Measurements from ENCODE around the gene COASY.

DNA sequence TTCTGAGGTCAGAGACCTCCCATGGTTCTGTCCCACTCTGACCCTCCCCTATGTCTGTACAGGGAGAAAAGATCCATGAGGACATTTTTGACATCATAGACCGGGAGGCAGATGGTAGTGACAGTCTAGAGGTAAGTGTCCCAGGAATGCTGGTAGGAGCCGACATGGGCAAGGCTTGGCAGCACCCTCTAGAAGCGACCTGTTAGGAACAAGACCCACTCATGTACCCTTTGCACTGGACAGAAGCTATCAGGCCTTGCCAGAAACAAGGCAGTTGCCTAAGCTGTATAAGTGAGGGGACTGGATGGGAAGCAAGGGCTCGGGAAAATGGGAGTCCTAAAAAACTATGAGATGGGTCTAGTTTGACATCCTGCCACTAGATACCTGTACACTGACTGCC, 50.1 kb downstream of the COASY start:
- TF ChIP-seq, protein P1, sequence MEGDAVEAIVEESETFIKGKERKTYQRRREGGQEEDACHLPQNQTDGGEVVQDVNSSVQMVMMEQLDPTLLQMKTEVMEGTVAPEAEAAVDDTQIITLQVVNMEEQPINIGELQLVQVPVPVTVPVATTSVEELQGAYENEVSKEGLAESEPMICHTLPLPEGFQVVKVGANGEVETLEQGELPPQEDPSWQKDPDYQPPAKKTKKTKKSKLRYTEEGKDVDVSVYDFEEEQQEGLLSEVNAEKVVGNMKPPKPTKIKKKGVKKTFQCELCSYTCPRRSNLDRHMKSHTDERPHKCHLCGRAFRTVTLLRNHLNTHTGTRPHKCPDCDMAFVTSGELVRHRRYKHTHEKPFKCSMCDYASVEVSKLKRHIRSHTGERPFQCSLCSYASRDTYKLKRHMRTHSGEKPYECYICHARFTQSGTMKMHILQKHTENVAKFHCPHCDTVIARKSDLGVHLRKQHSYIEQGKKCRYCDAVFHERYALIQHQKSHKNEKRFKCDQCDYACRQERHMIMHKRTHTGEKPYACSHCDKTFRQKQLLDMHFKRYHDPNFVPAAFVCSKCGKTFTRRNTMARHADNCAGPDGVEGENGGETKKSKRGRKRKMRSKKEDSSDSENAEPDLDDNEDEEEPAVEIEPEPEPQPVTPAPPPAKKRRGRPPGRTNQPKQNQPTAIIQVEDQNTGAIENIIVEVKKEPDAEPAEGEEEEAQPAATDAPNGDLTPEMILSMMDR (IDR thresholded peaks at IDR 0.05), result no peak
- TF ChIP-seq POLR2A (IDR thresholded peaks at IDR 0.05), result no peak
- TF ChIP-seq EP300 (IDR thresholded peaks at IDR 0.05), result no peak
- no peak for TF ChIP-seq POLR2AphosphoS5 (IDR thresholded peaks at IDR 0.05)
